ENCODE measurements around the gene KRTAP17-1.
"Not testable (repeated sequence)": the region's sequence is repeated elsewhere in the genome, so short reads cannot be mapped to it uniquely, and the experiment has no call there.

The KRTAP17-1 gene

DNA sequence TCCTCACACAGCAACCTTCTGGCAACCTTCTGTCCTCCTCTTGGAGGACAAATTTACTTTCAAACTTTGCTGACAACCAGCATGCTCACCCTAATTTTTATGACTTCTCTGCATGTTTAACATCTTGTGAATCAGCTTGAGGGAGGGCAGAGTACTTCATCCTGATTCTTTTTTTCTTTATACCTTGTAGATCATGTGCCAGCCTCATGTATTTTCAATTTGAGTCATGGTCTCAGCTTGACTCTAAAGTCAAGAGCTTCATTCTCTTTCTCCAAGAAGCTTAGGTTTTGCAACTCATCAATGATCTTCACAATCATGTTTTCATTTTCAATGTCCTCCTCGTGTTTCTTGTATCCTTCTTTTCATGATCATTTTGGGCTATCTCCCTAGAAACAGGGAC, 43.7 kb downstream of the KRTAP17-1 start:
- Mint-ChIP-seq H3K4me3 (no peak overlapping the region), H3K27me3 (ENCODE audit: low read depth, poor library complexity) (peaks cover 5% of the 10 kb centered on the region), H3K9me3 (no peaks in the 10 kb centered on the region), H3K36me3 (ENCODE audit: low read depth) (no peaks in the 10 kb centered on the region), H3K4me1 (no peaks in the 10 kb centered on the region), H3K27ac (no peak overlapping the region)
- no peak for DNase-seq
- TF ChIP-seq, protein P1, sequence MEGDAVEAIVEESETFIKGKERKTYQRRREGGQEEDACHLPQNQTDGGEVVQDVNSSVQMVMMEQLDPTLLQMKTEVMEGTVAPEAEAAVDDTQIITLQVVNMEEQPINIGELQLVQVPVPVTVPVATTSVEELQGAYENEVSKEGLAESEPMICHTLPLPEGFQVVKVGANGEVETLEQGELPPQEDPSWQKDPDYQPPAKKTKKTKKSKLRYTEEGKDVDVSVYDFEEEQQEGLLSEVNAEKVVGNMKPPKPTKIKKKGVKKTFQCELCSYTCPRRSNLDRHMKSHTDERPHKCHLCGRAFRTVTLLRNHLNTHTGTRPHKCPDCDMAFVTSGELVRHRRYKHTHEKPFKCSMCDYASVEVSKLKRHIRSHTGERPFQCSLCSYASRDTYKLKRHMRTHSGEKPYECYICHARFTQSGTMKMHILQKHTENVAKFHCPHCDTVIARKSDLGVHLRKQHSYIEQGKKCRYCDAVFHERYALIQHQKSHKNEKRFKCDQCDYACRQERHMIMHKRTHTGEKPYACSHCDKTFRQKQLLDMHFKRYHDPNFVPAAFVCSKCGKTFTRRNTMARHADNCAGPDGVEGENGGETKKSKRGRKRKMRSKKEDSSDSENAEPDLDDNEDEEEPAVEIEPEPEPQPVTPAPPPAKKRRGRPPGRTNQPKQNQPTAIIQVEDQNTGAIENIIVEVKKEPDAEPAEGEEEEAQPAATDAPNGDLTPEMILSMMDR (IDR thresholded peaks at IDR 0.05), result no peak

DNA sequence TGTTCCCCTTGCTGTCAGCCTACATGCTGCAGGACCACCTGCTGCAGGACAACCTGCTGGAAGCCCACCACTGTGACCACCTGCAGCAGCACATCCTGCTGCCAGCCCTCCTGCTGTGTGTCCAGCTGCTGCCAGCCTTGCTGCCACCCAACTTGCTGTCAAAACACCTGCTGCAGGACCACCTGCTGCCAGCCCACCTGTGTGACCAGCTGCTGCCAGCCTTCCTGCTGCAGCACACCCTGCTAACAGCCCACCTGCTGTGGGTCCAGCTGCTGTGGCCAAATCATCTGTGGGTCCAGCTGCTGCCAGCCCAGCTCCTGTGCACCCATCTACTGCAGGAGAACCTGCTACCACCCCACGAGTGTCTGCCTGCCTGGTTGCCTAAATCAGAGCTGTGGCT, 44.2 kb downstream of the KRTAP17-1 start:
- H3K4me1 Mint-ChIP-seq; H3K36me3 Mint-ChIP-seq (ENCODE audit: low read depth); DNase-seq; H3K4me3 Mint-ChIP-seq; H3K9me3 Mint-ChIP-seq; H3K27me3 Mint-ChIP-seq (ENCODE audit: low read depth, poor library complexity); H3K27ac Mint-ChIP-seq: not testable (repeated sequence)

DNA sequence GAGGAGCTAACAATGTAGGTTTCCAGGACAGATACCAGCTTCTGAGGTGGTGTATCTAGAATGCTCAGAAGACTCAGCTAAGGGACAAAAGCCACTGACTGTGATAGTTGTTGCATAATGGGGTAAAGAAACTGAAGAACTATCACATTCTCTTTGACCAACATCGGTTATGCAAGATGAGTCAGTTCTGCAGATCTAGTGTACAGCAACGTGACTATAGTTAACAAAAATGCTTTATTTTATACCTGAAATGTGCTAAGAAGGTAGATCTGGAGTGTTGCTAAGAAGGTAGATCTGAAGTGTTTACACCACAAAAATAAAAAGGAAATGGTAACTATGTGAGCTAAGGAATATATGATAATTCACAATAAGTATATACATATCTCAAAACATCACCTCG, 47.8 kb downstream of the KRTAP17-1 start:
- H3K4me3 Mint-ChIP-seq, result no peak overlapping the region
- no peak overlapping the region for H3K27ac Mint-ChIP-seq
- DNase-seq, result no peak
- H3K36me3 Mint-ChIP-seq (ENCODE audit: low read depth), result no peaks in the 10 kb centered on the region
- TF ChIP-seq, protein P1 (IDR thresholded peaks at IDR 0.05), result no peak
- peaks cover 22% of the 10 kb centered on the region for H3K27me3 Mint-ChIP-seq (ENCODE audit: low read depth, poor library complexity)
- no peaks in the 10 kb centered on the region for H3K4me1 Mint-ChIP-seq
- no peaks in the 10 kb centered on the region for H3K9me3 Mint-ChIP-seq

DNA sequence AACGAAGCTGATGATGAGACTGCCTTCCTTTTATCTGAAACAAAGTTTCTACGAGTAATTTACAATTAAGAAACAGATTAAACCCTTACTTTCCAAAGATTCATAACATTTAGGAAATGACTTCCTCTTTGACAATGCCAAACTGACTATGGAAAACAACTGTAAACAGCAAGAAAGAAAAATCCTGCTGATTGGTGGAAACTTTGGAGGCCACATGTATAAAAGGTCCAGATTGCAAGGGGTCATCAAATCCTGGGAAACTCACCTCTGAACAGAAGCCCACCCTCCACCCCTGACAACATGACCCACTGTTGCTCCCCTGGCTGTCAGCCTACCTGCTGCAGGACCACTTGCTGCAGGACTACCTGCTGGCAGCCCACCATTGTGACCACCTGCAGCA, 50.4 kb downstream of the KRTAP17-1 start, which contains the start of gene KRTAP9-6:
KRTAP9-6 (plus strand) TSS at position 301 of the 400 bp plus-strand sequence; CDS start at position 301, 0 bp downstream.
- DNase-seq, result no peak
- TF ChIP-seq, protein P1 (IDR thresholded peaks at IDR 0.05), result no peak
- H3K27ac Mint-ChIP-seq, result no peak within 1 kb of the TSS
- H3K9me3 Mint-ChIP-seq, result no peaks in the 10 kb centered on the region
- peaks cover 33% of the 10 kb centered on the region for H3K27me3 Mint-ChIP-seq (ENCODE audit: low read depth, poor library complexity)
- H3K36me3 Mint-ChIP-seq (ENCODE audit: low read depth), result no peaks in the 10 kb centered on the region
- H3K4me3 Mint-ChIP-seq, result no peak within 1 kb of the TSS
- H3K4me1 Mint-ChIP-seq, result no peaks in the 10 kb centered on the region
